Measurements from ENCODE around the gene KLHL29.

KLHL29 gene

DNA sequence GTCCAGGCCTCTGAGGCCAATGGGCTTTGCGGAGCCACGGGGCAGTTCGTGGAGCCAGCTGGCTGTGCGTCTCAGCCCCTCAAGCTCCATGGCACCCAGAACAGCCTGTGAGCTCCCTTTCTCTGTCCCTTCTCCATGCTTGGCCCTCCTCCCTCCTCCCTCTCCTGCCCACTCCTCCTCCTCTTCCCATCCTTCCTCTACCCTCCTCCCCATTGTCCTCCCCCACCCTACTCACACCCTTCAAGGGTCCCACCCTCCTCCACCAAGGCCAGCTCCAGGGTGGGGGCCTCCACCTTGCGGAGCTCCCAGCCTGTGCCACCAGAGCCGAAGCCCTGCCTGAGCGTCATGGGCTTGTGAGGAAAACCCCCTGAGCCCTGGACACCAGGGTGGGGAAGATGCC, 273.0 kb downstream of the KLHL29 start:
- TF ChIP-seq, protein P1, sequence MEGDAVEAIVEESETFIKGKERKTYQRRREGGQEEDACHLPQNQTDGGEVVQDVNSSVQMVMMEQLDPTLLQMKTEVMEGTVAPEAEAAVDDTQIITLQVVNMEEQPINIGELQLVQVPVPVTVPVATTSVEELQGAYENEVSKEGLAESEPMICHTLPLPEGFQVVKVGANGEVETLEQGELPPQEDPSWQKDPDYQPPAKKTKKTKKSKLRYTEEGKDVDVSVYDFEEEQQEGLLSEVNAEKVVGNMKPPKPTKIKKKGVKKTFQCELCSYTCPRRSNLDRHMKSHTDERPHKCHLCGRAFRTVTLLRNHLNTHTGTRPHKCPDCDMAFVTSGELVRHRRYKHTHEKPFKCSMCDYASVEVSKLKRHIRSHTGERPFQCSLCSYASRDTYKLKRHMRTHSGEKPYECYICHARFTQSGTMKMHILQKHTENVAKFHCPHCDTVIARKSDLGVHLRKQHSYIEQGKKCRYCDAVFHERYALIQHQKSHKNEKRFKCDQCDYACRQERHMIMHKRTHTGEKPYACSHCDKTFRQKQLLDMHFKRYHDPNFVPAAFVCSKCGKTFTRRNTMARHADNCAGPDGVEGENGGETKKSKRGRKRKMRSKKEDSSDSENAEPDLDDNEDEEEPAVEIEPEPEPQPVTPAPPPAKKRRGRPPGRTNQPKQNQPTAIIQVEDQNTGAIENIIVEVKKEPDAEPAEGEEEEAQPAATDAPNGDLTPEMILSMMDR (IDR thresholded peaks at IDR 0.05; ENCODE audit: insufficient read depth, missing control alignments): no peak
- FAIRE-seq (no peak), DNase-seq (ENCODE audit: insufficient read length, low spot score) (no peak)

DNA sequence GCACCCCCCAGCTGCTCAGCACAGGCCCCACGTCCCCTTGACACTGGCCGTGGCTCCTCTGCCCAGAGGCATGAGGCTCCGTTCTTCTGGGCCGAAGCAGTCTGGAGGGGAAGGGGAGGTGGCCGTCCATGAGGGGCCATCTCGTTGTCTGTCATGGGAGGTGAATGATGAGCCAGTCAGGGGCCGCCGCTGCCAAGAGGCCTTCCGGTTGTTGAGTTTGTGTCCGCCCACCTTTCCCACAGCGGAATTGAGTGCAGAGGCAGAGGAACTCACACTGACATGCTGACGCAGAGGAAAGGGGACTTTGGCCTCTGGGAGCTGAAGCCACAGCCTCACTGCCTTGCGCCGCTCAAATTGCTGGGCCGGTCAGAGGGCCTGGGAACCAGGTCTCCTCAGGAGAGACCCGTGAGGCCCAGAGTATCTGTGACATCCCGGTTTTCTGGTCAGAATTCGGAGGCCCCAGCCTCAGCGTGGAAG, 273.5 kb downstream of the KLHL29 start:
- FAIRE-seq: no peak

DNA sequence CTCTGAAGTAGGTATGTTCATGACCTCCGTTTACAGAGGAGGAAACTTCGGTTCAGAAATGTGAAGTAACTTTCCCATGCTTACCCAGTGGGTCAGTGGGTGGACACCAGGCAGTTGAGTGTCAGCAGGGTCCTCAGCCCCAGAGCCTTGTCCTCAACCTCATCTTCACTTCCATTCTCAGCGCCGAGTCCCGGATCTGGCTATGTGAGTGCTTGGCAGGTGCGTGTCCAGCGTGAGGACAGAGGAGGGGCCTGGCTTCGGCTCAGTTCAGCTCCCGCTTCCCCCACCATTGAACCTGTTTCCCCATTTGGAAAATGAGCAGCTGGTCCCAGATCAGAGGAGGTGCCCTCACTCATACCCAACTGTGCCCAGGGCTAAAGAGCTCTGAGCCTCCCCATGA, 274.3 kb downstream of the KLHL29 start:
- DNase-seq (ENCODE audit: insufficient read length, low spot score) (no peak), FAIRE-seq (no peak)
- TF ChIP-seq, protein P1 (IDR thresholded peaks at IDR 0.05; ENCODE audit: insufficient read depth, missing control alignments): no peak

More for the DNA sequence above, 273.5 kb downstream of the KLHL29 start:
- TF ChIP-seq, protein P1 (IDR thresholded peaks at IDR 0.05; ENCODE audit: insufficient read depth, missing control alignments): no peak
- DNase-seq (ENCODE audit: insufficient read length, low spot score): no peak

DNA sequence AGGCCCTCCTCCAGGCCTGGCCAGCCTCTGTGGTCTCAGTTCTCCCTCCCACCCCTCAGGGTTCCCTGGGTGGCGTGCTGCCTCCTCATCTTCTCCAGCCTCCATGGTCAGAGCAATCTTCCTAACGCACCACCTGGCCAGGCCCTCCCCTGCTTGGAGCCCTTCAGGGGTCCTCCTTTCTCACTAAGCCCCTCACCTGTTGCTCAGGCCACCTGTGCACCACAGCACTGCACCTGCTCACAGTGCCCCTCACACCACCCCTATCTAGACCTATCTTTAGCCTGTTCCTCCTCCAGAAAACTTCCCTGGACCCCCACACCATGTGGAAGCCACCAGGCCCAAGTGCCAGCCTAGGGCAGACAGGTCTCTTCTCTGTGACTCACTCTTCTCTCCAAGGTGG, 274.8 kb downstream of the KLHL29 start:
- FAIRE-seq: no peak
- no peak for DNase-seq (ENCODE audit: insufficient read length, low spot score)
- TF ChIP-seq, protein P1 (IDR thresholded peaks at IDR 0.05; ENCODE audit: insufficient read depth, missing control alignments): no peak

DNA sequence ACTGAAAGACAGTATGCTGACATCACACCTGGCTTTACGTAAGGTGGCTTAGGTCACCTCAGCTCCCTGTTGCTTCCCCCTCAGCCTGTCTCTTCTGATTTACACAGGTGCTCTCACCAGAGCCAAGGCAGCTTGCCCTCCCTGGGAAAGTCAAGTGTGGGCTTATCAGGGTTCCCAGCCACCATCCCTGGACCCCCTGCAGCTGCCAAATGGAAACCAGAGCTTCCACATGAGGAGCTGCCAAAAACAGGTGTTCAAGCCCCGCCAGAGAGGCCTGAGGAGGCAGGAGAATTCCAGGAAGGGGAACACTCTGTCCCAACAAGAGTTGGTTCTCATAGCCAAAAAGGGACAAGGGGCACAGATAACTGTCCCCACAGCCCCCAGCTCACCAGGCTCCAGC, 275.3 kb downstream of the KLHL29 start:
- FAIRE-seq (no peak), DNase-seq (ENCODE audit: insufficient read length, low spot score) (no peak)
- TF ChIP-seq, protein P1 (IDR thresholded peaks at IDR 0.05; ENCODE audit: insufficient read depth, missing control alignments): no peak

DNA sequence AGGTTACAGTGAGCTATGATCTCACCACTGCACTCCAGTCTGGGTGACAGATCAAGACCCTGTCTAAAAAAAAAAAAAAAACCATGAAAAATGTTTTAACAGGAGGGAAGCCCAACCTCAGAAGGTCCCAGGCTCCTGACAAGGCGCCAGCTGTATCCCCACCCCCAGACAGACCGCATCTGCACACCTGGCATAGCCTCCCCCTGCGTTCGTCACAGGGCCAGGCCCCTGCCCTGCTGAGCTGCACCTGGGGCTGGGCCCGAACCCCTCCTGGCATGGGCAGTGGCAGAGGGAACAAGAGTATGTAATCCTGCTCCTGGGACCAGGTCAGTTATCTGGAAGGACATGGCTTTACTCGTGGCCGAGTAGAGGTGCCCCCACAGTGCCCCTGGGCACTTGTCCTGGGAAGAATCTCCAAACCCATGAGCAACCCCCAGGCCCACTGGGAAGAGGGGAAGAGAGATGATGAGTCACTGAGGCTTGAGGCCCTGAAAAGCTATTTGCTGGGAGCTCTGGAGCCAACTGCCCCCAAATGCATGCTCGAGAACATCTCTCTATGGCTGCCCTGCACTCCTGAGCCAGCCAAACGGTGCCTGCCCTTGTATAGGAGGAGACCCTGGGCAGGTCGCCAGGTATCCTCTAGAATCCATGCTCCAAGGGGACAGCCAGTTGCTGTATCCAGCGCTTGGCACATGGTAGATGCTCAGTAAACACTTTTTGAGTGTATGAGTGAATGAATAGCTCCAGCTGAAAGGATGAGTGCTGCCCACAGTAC, 276.5 kb downstream of the KLHL29 start:
- FAIRE-seq (no peak), DNase-seq (ENCODE audit: insufficient read length, low spot score) (no peak)
- TF ChIP-seq, protein P1 (IDR thresholded peaks at IDR 0.05; ENCODE audit: insufficient read depth, missing control alignments): no peak

DNA sequence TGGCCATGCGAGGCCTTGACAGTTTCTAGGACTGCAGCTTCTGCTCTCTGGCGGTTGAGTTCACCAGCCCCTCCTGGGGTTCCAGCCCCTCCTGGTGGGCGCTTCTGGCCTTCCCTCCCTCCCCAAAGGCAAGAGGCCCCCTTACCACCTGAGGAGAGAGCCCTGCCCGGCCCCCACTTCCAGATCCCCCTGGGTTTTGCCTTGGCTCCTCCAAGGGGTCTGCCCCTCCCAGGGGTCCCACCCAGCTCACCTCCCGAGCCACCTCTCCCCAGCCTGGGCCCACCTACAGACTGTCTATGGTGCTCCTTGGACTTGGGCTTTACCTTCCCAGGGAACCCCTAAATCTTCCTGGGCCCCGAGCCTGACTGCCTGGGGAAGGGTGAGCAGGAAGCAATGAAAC, 277.5 kb downstream of the KLHL29 start:
- no peak for DNase-seq (ENCODE audit: insufficient read length, low spot score)
- no peak for FAIRE-seq
- TF ChIP-seq, protein P1 (IDR thresholded peaks at IDR 0.05; ENCODE audit: insufficient read depth, missing control alignments): no peak

All from D721Med (cell line).